HG03066 (cell line): ENCODE results near the gene APOB.

Source experiments
- ATAC-seq: cut with Tn5 transposase; IDR thresholded peaks from one replicate; pipeline ENCODE4 v1.9.1; 2021; ENCODE audit warnings: low read depth; ENCODE audit not compliant: unreplicated experiment

The APOB gene

DNA sequence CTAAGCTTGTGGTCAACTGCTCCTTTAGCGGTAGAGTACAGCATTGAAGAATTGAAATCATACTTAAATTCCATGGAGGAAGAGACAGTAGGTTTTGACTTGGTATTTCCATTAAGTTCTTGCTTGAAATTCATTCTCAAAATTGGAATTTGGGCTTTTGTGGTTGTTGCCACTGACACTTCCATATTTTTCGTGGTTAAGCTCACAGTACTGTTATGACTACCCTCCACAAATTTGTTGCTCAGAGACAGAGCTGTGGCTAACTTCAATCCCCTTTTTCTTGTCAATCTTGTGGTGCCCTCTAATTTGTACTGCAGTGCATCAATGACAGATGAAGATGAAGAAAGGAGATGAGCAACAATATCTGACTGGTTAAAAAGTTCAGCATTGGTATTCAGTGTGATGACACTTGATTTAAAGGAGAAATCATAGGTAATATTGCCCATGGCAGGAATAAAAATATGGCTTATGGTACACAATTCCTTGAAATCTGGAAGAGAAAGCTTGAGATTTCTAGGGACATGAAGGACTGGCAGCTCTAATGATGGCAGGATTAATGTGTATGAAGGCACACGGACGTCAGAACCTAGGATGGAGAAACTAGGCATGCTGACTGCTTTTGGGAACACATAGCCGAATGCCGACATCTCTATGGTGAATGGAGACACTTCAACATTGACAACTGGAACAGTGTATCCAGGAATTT, 37.3 kb downstream of the APOB start:
- no peak for ATAC-seq

DNA sequence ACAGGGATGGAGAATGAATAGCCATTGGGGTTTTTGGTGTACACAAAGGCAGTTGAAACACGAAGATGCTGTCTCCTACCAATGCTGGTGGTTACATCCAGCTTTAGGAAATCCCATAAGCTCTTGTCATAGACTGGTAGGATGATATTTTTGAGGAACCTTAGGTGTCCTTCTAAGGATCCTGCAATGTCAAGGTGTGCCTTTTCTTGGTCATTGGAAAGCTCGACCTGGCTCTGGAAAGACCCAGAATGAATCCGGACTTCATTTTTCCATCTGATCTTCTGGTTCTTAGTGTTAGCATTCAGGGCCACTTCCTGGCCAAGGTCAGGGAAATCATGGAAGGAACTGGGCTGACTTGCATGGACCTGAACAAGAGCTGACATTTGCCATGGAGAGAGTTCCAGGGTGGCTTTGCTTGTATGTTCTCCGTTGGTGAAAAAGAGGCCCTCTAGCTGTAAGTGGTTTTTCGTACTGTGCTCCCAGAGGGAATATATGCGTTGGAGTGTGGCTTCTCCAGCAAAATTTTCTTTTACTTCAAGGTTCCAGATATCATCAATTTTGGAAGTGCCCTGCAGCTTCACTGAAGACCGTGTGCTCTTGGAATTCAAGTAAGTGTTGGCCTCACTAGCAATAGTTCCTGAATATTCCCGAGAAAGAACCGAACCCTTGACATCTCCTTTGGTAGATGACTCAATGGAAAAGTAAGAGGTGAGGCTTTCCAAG, 38.0 kb downstream of the APOB start:
- ATAC-seq, result no peak

DNA sequence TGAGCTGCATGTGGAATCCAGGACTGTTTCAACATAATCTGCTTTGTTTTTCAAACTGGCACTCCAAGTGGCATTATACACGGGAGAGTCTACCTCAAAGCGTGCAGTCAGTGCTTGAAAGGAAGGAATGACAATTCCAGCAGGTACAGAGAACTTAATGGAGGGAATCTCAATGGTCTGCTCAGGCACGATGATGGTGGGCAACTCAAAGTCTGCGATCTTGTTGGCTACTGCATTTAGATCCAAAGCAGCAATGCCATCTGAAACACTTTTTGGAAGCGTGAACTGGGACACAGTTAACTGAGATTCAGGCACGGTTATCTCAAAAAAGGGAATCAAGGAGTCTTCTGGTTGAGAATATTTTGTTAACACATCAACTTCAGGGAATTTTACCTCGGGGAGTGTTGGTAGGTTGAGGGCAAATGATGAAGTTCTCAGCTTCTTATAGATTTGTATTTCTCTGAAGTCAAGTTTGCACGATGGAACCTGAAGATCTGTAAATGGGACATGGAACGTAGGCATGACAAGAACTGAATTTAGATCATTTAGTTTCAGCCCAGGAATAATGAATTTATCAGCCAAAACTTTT, 38.7 kb downstream of the APOB start:
- ATAC-seq, result no peak

DNA sequence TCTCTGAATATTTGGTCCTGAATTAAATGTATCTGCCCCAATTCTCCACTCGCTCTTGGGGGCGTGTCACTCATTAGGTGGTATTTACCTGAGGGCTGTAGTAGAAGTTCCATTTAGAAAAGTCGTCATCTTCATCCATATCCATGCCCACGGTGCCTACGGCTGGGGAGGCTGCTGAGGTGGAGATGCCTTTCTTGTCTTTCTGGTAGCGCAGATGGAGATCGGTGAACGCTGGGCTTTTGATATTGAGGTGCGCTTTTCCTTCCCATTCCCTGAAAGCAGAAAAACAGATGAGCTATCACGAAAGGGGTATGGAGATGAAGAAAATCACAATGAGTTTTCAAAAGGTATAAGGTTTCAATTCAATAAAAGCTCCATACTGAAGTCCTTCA, 39.7 kb downstream of the APOB start:
- ATAC-seq, result no peak

DNA sequence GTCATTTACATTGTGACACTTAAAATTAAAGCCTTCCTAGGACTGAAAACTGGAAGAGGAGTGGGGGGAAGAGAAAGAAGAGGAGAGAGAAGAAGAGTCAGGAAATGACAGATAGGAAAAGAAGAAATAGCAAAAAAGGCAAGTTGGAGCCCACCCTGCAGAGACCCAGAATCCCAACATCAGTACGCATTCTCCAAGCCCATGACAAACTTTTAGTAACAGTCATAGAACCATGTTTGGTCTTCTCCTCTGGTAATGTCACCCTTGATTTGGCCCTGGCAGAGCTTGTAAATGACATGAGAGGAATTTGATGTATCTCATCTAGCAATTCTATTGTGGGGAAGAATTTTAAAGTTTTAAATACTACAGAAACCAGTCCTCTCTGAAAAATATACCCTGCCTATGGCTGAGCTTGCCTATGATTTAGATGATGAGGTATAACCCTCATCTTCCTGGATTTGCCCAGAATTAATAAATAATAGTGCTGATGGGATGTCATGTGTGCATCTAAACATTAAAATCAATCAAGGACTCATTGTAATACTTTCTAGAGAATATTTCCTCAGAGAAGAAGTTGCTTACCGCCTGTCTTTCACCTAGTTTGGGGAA, 40.2 kb downstream of the APOB start:
- no peak for ATAC-seq

DNA sequence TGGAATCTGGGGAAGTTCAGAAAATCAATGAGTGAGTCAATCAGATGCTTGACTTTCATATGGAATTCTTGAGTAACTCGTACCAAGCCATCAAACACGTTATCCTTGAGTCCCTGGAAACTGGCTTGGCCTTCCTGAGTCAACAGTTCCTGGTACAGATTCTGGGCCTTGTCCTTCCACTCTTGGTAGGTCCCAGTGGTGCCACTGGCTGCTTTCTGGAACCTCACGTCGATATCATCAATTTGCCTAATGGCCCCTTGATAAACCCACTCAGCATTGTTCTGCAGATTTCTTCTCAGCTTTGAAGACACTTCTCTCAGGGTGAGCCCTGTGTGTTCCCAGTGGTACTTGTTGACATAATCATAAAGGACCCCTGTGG, 41.1 kb downstream of the APOB start:
- no peak for ATAC-seq

DNA sequence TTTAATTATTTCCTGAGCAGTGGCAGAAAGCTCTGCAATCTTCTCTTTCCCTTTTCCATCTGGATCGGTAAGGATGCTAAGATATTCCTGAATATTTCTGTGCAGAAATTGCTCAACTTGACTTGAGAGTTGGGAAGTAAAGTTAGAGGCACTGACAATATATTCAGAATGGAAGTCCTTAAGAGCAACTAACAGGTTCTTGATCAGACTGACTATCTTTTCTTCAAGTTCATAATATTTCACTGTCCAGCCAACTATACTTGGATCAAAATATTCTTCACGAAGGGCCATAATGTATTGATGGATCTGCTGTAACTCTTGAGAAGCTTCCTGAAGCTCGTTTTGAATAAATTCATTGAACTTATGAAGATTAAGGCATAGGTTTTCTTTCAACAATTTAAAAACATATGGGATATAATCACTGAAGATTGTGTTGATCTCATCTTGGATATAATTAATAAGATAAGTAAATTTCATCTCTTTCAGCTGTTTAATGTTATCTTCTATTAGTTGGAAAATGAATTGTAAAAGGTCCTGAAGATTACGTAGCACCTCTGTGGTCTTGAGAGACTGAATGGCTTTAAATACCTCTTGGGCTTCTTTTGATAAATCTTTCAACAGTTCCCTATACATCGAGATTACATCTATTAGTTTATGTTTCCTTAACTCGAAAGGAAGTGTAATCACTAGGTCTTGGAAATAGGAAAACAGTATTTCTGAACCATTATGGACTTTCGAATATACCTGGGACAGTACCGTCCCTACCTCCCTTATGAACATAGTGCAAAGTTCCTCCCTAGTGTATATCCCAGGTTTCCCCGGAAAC, 41.7 kb downstream of the APOB start:
- no peak for ATAC-seq

DNA sequence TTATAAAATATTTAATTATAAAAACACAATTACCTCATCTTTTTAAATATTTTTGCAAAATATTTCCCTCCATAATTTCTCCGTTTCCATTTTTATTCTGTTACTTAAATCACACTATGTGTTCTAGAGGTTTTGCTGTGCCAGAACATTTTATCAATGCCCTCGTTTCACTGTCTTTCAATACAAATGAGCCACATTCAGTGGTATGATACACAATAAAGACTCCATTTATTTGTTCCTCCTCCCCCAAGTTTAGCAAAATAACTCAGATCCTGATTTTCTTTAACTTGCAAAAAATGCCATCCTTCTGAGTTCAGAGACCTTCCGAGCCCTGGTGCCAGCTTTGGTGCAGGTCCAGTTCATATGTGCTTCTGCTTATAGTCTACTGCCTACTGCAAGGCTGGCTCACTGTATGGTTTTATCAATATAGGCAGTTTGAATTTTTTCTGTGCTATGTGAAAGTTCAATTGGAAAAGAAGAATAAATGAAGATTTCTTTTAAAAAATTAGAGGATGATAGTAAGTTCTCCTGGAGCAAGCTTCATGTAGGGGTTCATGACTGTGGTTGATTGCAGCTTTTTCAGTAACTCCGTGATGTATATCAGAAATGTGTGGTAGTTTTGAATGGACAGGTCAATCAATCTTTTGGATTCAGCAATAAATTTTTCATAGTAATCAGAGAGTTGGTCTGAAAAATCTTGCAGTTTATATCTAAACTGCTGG, 42.5 kb downstream of the APOB start:
- no peak for ATAC-seq

DNA sequence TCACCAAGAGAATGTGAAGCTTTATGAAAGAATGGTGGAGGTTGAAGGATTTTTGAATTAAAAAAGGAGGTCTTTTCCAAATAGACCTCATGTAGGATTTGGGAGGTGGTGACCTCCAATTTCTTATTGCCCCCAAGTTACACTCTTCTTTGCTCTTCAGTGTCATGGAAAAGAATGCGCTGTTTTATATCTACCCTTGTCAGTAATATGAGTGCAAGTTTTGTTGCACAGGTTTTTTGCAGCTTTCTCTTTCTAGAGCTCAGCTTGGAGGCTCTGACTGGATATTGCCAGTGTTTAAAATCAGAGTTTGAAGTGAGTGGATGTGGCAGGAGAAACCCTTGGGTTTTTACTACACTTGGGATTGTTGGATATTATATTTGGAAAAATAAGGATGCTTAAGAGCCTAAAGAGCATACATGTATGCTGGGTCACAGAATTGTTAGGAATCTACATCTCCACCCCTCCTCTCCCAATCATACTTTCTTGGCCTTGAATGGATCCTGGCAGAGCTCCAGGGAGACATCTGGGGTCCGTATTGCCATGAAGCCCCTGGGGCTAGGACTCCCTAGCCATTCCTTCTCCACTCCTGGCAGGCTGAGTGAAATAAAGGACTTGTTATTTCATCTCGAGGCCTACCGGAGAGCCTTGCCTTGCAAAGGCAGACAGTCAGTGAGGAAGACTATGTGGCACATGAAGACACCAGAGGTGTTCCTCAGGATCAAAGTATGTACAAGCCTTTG, 43.8 kb downstream of the APOB start:
- ATAC-seq, result no peak

DNA sequence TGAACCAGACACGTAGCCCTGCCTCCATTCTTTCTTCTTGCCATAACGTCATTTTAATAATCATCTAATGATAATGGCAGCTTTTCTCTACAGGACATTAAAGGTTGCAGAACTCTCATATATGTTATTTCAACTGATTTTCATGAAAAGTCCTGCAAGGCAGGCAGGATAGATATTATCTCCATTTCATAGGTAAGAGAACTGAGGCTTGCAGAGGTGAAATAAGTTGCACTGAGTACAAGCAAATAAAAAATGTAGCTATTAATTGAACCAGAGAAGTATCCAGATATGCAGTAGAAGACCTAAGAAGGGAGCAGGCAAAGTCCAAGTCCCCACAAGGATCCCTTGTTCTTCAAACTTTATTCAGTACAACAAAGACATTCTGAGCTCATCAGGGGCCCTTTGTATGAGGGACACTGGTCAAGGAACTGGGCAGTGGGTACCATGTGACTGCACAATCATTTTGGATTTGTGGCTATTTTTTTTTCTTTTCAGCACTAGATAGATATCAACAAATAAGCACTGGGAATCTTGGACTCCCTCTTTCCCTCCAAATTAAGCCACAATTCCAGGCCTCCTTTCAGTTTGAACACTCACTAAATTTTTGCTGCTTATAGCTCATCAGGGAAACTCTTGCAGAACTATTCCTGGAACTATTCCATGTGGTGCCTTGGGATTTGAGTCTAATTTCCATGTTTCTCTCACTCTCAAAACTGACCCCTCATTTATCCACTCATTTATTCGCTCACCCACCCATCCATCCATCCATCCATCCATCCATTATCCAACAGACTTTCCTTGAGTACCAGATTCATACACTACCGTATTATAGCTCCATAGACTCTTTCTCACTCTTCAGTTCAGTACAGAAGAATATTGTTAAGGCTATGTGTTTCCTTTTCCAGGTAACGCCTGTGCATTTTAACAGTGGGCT, 44.6 kb downstream of the APOB start:
- ATAC-seq, result no peak

DNA sequence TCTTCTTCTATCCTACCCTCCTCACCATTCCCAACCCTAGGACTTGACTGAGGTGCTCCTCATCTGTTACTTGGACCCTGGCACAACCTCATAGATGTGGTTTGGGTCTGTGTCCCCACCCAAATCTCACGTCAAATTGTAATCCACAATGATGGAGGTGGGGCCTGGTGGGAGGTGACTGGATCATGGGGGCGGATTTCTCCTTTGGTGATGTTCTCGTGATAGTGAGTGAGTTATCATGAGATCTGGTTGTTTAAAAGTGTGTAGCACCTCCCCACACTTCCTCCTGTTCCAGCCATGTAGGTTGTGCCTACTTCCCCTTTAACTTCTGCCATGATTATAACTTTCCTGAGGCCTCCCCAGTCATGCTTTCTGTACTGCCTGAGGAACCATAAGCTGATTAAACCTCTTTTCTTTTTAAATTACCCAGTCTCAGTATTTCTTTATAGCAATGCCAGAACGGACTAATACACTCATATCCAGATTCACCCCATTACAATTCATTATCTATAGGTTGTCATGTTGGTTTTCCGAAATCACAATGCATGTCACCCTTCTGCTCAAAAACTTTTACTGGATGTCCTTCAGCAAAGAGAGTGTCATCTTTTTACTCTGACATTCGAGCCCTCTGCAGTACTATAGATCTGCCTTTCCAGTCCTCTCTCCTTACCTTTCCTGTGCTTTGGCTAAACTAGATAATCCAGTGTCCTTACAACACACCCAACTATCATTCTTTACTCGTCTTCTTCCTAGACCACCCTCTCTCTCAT, 45.7 kb downstream of the APOB start:
- no peak for ATAC-seq

DNA sequence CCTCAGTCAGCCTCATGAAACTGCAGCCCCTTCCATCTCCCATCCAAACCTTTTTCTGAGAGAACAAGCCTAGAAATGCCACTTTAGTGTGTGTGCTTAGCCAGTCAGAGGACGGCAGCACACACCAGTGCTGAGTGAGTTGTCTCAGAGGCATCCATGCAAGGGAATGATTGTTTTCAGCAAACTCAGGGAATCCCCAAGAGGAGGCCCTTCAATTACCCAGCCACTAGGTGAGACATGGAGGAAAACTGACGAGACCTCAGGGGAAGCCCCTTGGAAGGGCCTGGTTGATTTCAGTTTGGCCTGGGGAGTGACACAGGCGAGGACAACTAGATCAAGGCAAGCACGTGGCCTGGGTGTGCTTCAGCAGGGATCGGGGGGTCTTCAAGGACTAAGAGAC, 49.7 kb downstream of the APOB start:
- no peak for ATAC-seq

DNA sequence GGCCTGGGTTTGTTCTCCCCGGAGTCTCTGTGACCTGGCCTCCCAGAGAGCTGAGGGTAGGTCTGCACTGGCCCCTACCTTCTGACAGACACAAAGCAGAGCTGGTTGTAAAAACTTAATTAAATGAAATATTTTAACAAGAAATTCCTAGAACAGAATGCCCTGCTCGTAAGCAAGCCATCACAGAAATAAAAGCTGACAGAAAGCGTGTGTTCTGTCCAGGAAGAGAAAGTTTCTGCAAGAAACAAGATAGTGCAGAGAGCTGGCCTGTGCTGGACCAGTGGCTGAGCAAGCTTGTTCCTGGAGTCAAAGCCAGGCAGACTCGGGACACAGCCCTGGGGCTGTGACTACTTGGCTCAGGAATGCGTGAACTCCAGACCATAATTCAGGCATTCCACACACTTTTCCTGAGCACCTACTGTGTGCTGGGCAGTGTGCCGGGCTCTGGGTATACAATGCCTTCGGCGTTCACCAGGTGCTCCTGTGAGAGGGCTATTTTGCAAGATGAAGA, 51.6 kb downstream of the APOB start:
- no peak for ATAC-seq

DNA sequence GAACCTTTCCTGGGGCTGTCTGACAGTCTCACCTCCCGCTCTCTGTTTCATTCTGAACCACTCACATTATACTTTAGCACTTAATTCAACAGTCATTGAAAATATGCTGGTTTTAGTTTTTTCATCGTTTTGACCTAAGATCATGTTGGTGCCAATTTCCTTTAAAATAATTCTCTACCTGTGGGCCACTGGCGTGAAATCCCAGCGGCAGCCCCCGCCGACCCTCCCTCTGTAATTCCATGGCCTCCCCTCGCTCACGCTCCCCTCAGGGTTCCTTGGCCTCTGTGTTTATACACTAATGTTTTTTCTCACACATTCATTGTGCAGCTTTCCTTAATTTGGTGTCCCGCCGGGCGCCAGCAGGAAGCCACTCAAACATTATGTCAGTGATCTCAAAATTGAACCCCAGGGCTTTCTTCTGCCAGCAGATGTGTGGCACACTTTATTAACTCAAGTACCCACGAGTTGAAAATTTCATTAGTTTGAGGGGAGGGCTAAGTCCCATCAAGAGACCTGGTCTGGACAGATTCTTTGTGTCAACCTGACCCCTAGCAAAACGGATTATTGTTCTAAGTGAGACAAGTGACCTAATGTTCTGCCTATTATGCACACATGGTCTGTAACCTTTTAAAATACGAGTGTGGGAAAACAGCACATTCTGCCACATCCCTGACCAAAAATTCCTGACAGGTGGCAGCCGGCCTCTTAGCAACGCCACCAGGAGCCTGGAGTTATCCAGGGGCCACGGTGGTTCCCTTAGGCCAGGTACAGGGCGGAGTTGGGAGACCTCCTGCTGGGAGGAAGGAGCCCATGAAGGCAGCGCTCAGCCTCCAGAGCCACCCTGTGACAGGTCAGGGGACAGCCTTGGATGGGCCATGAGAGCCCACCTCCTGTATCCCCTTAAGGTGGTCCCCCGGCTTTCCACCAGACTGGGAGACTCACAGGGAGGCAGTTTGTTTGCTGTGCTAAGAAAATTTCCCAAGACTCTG, 53.1 kb downstream of the APOB start:
- ATAC-seq, result no peak

DNA sequence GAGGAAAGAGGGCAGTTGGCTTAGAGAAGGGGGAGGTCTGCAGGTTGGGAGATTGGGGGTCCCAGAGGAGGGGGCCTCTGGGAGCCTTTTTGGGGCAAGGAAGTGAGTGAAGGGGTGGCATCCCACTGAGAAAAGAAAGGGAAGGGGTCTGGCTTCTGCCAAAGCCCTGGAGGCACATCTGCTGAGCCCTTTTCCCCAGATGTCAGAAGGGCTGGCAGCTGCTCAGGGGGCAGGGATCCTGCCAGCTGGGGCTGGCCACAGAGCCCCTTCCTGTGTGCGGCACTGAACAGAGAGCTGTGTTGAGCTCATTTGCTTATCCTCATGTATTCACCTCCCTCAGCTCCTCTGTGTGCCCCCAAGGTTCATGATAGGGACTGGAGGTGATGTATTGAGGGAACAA, 54.5 kb downstream of the APOB start:
- no peak for ATAC-seq

DNA sequence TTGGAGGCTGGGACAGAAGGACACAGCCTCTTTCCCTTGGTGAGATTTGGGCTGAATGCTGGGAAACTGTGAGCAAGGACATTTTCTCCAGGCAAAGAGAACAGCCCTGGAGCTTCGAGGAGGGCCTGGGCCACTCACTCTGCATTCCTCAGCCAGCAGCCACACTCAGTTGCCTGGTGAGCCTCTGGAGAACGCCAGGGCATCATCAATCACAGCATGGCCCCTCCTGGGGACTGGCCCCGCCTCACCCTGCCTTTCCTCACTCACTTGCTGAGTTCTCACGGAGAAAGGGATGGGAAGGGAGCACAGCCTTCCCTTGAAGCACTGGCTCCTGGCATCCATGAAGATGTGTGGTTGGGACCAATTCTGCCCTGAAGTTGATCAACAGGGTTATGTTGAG, 55.0 kb downstream of the APOB start:
- no peak for ATAC-seq
